Activated CD4-positive, alpha-beta memory T cell treated with anti-CD3 and anti-CD28 coated beads, Interleukin-2, amount 10 ng/mL, durations not matched to agents 7 days and 5 days (primary cell): ENCODE measurements around the gene PEX1. TPM values are rescaled to one million over a fixed set of nuclear protein-coding genes. Genes with fewer than 3 reads are reported as not detected.
"Not testable (repeated sequence)": the region's sequence is repeated elsewhere in the genome, so short reads cannot be mapped to it uniquely, and the experiment has no call there.

Source experiments
- CTCF ChIA-PET: fragments of 350-600 bp; sonication (Branson Sonifier 250); formaldehyde crosslinking; loops from one replicate; lab custom pipeline; 2021; ENCODE audit warnings: antibody characterized with exemption, inconsistent platforms; lab: Charles Lee
- POLR2A ChIA-PET: fragments of 350-600 bp; sonication (Branson Sonifier 250); formaldehyde crosslinking; loops from one replicate; lab custom pipeline; 2021; ENCODE audit warnings: antibody characterized with exemption; lab: Charles Lee
- DNase-seq: peaks from one replicate; pipeline ENCODE4 v3.0.0-alpha.2; 2020
- H3K27ac Mint-ChIP-seq: one replicate; pipeline ENCODE4 v1.8.0; 2021; ENCODE audit warnings: mild to moderate bottlenecking, mixed read lengths
- H3K27me3 Mint-ChIP-seq: one replicate; pipeline ENCODE4 v1.8.0; 2021; ENCODE audit warnings: mixed read lengths
- H3K36me3 Mint-ChIP-seq: one replicate; pipeline ENCODE4 v1.8.0; 2021; ENCODE audit warnings: low read depth, mixed read lengths
- H3K4me1 Mint-ChIP-seq: one replicate; pipeline ENCODE4 v1.8.0; 2021; ENCODE audit warnings: mixed read lengths
- H3K4me3 Mint-ChIP-seq: one replicate; pipeline ENCODE4 v1.8.0; 2021; ENCODE audit warnings: mild to moderate bottlenecking, mixed read lengths
- H3K9me3 Mint-ChIP-seq: one replicate; pipeline ENCODE4 v1.8.0; 2021; ENCODE audit warnings: mixed read lengths
- total RNA-seq, 2 experiments: library from RNA; stranded (reverse); gene quantifications; one replicate each; pipeline ENCODE4 v1.2.3, GENCODE V29; 2021

Gene PEX1
- total RNA-seq, 2 experiments from 2014 or later, result 15.0 to 16.4 TPM

- no peak for DNase-seq
- Mint-ChIP-seq H3K27me3 (no peaks in the 10 kb centered on the region), H3K36me3 (peaks cover 20% of the 10 kb centered on the region), H3K9me3 (no peaks in the 10 kb centered on the region), H3K4me3 (no peak overlapping the region), H3K27ac (no peak overlapping the region), H3K4me1 (peaks cover 7% of the 10 kb centered on the region)
- ChIA-PET POLR2A (interaction anchor here (1.1 kb wide), 1 partner anchor 30 kb away, joined by 4 read pairs; the partner anchor contains the start of genes PEX1 and RBM48), CTCF (interaction anchor here (0.7 to 1.2 kb wide), 4 partner anchors 10 to 55 kb away, joined by 3 to 6 read pairs (median 4); partner anchors contain the start of genes PEX1 and RBM48)
Observed at GRCh38 chr7:92498557-92498956, 29.8 kb downstream of the PEX1 start.

- no peak for DNase-seq
- H3K27ac Mint-ChIP-seq, result no peak overlapping the region
- POLR2A ChIA-PET, result no interaction called here
- H3K9me3 Mint-ChIP-seq, result no peaks in the 10 kb centered on the region
- H3K36me3 Mint-ChIP-seq, result peaks cover 25% of the 10 kb centered on the region
- no peaks in the 10 kb centered on the region for H3K27me3 Mint-ChIP-seq
- H3K4me1 Mint-ChIP-seq, result peaks cover 7% of the 10 kb centered on the region
- CTCF ChIA-PET, result no interaction called here
- no peak overlapping the region for H3K4me3 Mint-ChIP-seq
Observed at GRCh38 chr7:92496876-92497275, 31.4 kb downstream of the PEX1 start.

DNA sequence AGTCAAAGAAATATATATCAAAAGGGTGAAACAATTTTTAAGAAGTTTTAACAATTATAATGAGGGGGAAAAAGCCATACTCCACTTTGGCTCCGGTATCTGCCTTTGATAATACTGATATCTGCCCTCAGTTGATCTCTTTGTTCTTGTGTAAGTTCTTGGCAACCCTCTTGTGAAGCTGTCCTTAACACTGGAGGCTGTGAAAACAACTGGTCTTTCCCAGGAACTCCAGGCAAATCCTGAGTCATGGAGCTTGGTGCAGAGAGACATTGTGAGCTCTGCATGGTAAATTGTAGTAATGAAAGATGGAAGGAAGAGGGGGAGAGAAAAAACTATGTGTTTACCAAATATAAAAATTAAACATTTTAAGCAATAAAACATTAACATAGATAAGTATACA is 38.7 kb downstream of the PEX1 start:
- no peak for DNase-seq
- ChIA-PET CTCF (interaction anchor here (0.8 to 1.3 kb wide), 3 partner anchors 28 to 42 kb away, joined by 3 to 6 read pairs (median 3); partner anchors contain the start of gene RBM48), POLR2A (interaction anchor here (1.1 kb wide), 1 partner anchor 39 kb away, joined by 3 read pairs; the partner anchor contains the start of genes PEX1 and RBM48)
- Mint-ChIP-seq H3K9me3 (no peaks in the 10 kb centered on the region), H3K4me1 (no peaks in the 10 kb centered on the region), H3K27ac (no peak overlapping the region), H3K36me3 (peaks cover 32% of the 10 kb centered on the region), H3K27me3 (no peaks in the 10 kb centered on the region), H3K4me3 (no peak overlapping the region)

GRCh38 chr7:92487804-92488203 is 40.5 kb downstream of the PEX1 start:
- Mint-ChIP-seq H3K4me3 (no peak overlapping the region), H3K27ac (no peak overlapping the region), H3K4me1 (no peaks in the 10 kb centered on the region), H3K27me3 (no peaks in the 10 kb centered on the region), H3K36me3 (peaks cover 32% of the 10 kb centered on the region), H3K9me3 (no peaks in the 10 kb centered on the region)
- POLR2A ChIA-PET, result no interaction called here
- CTCF ChIA-PET, result no interaction called here
- no peak for DNase-seq

DNA sequence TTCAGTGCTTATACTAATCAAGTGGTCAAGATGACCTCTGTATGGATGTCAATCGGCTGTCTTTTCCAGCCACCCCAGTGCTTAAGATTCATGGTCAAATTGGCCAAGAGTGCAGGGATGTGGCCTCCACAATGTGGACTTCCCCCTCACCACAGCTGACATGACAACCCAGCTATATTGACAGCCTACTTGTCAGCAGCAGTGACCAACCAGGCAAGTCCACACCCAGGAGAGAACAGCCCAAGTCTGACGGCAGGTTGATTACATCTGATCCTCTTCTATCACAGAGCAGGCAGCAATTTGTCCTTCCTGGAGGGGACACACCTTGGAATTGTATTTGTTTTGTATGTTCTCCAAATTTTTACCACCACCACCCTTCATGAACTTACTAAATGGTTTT is 42.3 kb downstream of the PEX1 start:
- Mint-ChIP-seq H3K4me1 (no peaks in the 10 kb centered on the region), H3K36me3 (peaks cover 22% of the 10 kb centered on the region), H3K27me3 (no peaks in the 10 kb centered on the region), H3K27ac (no peak overlapping the region), H3K9me3 (no peaks in the 10 kb centered on the region), H3K4me3 (no peak overlapping the region)
- ChIA-PET CTCF (no interaction called here), POLR2A (no interaction called here)
- no peak for DNase-seq

- peaks cover 20% of the 10 kb centered on the region for H3K36me3 Mint-ChIP-seq
- ChIA-PET POLR2A (no interaction called here), CTCF (no interaction called here)
- H3K27ac Mint-ChIP-seq, result no peak overlapping the region
- no peaks in the 10 kb centered on the region for H3K4me1 Mint-ChIP-seq
- H3K4me3 Mint-ChIP-seq, result no peak overlapping the region
- DNase-seq, result no peak
- no peaks in the 10 kb centered on the region for H3K9me3 Mint-ChIP-seq
- no peaks in the 10 kb centered on the region for H3K27me3 Mint-ChIP-seq
Observed at GRCh38 chr7:92485267-92485892, 42.9 kb downstream of the PEX1 start.

- H3K27me3 Mint-ChIP-seq, DNase-seq, H3K4me3 Mint-ChIP-seq, CTCF ChIA-PET, POLR2A ChIA-PET, H3K9me3 Mint-ChIP-seq, H3K4me1 Mint-ChIP-seq, H3K27ac Mint-ChIP-seq: not testable (repeated sequence)
- H3K36me3 Mint-ChIP-seq, result peaks cover 16% of the 10 kb centered on the region
Observed at GRCh38 chr7:92484226-92484625, 44.1 kb downstream of the PEX1 start.

GRCh38 chr7:92483624-92484023 is 44.7 kb downstream of the PEX1 start:
- H3K9me3 Mint-ChIP-seq, H3K4me1 Mint-ChIP-seq, H3K4me3 Mint-ChIP-seq, H3K27me3 Mint-ChIP-seq, CTCF ChIA-PET, H3K27ac Mint-ChIP-seq, DNase-seq, POLR2A ChIA-PET: not testable (repeated sequence)
- H3K36me3 Mint-ChIP-seq, result peaks cover 15% of the 10 kb centered on the region

DNA sequence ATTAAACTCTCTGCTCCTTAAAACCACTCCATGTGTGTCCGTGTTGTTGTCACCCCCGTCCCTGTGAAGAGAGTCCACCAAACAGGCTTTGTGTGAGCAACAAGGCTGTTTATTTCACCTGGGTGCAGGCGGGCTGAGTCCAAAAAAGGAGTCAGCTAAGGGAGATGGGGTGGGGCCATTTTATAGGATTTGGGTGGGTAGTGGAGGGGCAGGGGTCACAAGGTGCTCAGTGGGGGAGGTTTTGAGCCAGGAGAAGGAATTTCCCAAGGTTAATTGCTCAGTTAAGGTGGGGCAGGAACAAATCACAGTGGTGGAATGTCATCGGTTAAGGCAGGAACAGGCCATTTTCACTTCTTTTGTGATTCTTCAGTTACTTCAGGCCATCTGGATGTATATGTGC is 49.2 kb downstream of the PEX1 start:
- H3K4me1 Mint-ChIP-seq, H3K4me3 Mint-ChIP-seq, DNase-seq, H3K36me3 Mint-ChIP-seq, POLR2A ChIA-PET, H3K9me3 Mint-ChIP-seq, H3K27ac Mint-ChIP-seq, H3K27me3 Mint-ChIP-seq, CTCF ChIA-PET: not testable (repeated sequence)

GRCh38 chr7:92478711-92479110 is 49.6 kb downstream of the PEX1 start:
- H3K27ac Mint-ChIP-seq, result no peak overlapping the region
- no peaks in the 10 kb centered on the region for H3K4me1 Mint-ChIP-seq
- no peak for DNase-seq
- POLR2A ChIA-PET, result no interaction called here
- CTCF ChIA-PET, result no interaction called here
- no peaks in the 10 kb centered on the region for H3K9me3 Mint-ChIP-seq
- no peak overlapping the region for H3K4me3 Mint-ChIP-seq
- H3K36me3 Mint-ChIP-seq, result no peaks in the 10 kb centered on the region
- H3K27me3 Mint-ChIP-seq, result no peaks in the 10 kb centered on the region

DNA sequence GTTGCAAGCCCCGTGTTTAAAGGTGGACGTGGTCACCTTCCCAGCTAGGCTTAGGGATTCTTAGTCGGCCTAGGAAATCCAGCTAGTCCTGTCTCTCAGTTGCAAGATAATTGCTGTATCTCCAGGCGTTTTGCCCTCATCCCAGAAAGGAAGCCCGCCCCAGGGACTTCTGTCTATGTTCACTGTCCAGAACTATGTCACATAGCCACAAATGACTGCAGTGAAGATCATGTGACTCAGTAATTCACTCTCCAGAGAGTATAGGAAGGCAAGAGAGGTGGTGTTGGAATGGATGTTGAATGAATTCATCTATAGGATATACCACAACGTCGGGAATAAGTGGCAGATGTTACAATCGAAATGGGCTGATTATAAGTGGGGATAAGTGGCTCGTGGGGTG is 50.2 kb downstream of the PEX1 start:
- no peaks in the 10 kb centered on the region for H3K27me3 Mint-ChIP-seq
- H3K27ac Mint-ChIP-seq, result no peak overlapping the region
- ChIA-PET CTCF (no interaction called here), POLR2A (no interaction called here)
- DNase-seq, result no peak
- H3K4me3 Mint-ChIP-seq, result no peak overlapping the region
- no peaks in the 10 kb centered on the region for H3K9me3 Mint-ChIP-seq
- no peaks in the 10 kb centered on the region for H3K4me1 Mint-ChIP-seq
- H3K36me3 Mint-ChIP-seq, result no peaks in the 10 kb centered on the region

DNA sequence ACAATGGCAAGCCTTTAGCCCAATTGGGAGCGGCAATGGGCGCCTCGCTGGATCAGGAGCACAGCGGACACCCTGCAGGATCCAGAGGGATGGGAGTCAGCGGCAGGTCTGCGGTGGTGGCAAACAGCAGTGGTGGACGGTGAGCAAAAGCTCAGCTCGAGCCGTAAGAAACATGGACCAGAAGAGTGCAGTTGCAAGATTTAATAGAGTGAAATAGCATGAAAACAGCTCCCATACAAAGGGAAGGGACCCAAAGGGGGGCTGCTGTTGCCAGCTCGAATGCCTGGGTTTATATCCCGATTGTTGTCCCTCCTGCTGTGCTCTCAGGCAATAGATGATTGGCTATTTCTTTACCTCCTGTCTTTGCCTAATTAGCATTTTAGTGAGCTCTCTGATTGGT is 50.6 kb downstream of the PEX1 start, which contains the start of gene ERVW-1:
Gene ERVW-1 (minus strand): TSS at position 266 of the 400 bp plus-strand sequence. CDS start 7,565 bp downstream, outside the sequence.
- H3K4me3 Mint-ChIP-seq, H3K36me3 Mint-ChIP-seq, H3K4me1 Mint-ChIP-seq, H3K9me3 Mint-ChIP-seq, H3K27ac Mint-ChIP-seq, H3K27me3 Mint-ChIP-seq, DNase-seq, POLR2A ChIA-PET, CTCF ChIA-PET: not testable (repeated sequence)

GRCh38 chr7:92475851-92476590 is 52.3 kb downstream of the PEX1 start:
- H3K9me3 Mint-ChIP-seq, H3K4me3 Mint-ChIP-seq, POLR2A ChIA-PET, H3K27me3 Mint-ChIP-seq, DNase-seq, CTCF ChIA-PET, H3K27ac Mint-ChIP-seq, H3K4me1 Mint-ChIP-seq, H3K36me3 Mint-ChIP-seq: not testable (repeated sequence)
